ENCODE results near the gene ATG10. TPM values are rescaled to one million over a fixed set of nuclear protein-coding genes. Genes with fewer than 3 reads are reported as not detected.

ATG10 gene
- total RNA-seq, 1 experiment from 2014 or later, result 7.6 TPM

DNA sequence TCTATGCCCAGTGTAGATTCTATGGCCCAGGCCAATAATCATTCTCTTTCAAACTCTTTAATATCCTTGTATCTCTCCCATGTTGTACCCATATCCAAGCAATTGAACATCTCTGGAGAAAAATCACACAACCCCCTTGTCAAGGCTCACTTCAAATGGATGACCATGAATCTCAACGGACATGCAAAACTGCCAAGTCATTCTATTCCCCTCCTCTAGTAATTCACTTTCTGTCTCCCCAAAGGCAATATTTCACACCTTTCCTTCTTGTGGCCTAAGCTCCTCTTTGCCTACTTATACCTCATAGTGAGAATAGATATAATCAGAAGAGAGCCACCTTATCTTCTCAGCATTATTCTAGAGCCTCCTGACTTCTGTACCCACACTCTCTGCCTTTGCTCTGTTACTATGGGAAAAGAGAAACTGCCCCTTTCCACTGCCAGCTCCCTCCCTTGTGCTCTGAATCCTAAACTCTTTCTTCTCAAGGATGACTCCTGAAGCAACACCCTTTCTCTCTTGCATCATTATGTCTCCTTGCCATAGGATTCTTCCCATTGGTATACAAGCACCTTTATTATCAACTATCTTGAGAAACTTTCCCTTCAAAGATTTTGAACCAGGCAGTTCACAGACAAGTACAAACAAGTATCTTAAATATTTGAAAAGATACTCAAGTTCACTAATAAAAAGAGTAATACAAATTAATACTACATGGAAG, 240.2 kb downstream of the ATG10 start:
- TF ChIP-seq, protein P1, sequence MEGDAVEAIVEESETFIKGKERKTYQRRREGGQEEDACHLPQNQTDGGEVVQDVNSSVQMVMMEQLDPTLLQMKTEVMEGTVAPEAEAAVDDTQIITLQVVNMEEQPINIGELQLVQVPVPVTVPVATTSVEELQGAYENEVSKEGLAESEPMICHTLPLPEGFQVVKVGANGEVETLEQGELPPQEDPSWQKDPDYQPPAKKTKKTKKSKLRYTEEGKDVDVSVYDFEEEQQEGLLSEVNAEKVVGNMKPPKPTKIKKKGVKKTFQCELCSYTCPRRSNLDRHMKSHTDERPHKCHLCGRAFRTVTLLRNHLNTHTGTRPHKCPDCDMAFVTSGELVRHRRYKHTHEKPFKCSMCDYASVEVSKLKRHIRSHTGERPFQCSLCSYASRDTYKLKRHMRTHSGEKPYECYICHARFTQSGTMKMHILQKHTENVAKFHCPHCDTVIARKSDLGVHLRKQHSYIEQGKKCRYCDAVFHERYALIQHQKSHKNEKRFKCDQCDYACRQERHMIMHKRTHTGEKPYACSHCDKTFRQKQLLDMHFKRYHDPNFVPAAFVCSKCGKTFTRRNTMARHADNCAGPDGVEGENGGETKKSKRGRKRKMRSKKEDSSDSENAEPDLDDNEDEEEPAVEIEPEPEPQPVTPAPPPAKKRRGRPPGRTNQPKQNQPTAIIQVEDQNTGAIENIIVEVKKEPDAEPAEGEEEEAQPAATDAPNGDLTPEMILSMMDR (conservative IDR thresholded peaks at IDR 0.05), result no peak
- H3K4ac ChIP-seq (ENCODE audit: low read depth, low read length), result no peak overlapping the region

More for the DNA sequence above, 240.2 kb downstream of the ATG10 start:
- Histone ChIP-seq H3K4me2 (ENCODE audit: insufficient read depth, insufficient read length, low read length) (no peak overlapping the region), H2BK12ac (ENCODE audit: insufficient read length, low read depth, low read length) (no peak overlapping the region), H3K27me3 (ENCODE audit: insufficient read depth, low read length) (no peaks in the 10 kb centered on the region), H3K4me1 (ENCODE audit: insufficient read depth, low read length) (no peaks in the 10 kb centered on the region), H3K56ac (ENCODE audit: insufficient read length, low read depth, low read length) (no peak overlapping the region), H2BK15ac (ENCODE audit: low read depth, low read length) (no peak overlapping the region), H3K18ac (ENCODE audit: insufficient read length, low read depth, low read length) (no peak overlapping the region), H3K79me1 (ENCODE audit: insufficient read depth, low read depth, low read length, poor library complexity, severe bottlenecking) (no peaks in the 10 kb centered on the region), H2AFZ (ENCODE audit: low read length) (no peak overlapping the region), H2AK5ac (ENCODE audit: insufficient read length, low read length) (no peak overlapping the region), H3K23ac (ENCODE audit: insufficient read length, low read depth, low read length) (no peak overlapping the region), H3K27ac (ENCODE audit: insufficient read length, low read depth, low read length) (no peak overlapping the region), H3T11ph (ENCODE audit: low read length) (no peak overlapping the region), H3K79me2 (ENCODE audit: insufficient read depth, low read length) (no peaks in the 10 kb centered on the region), H4K5ac (ENCODE audit: insufficient read length, low read depth, low read length) (no peak overlapping the region), H2BK5ac (ENCODE audit: insufficient read length, low read length) (no peak overlapping the region), H3K23me2 (ENCODE audit: insufficient read length, low read depth, low read length, poor library complexity, severe bottlenecking) (no peaks in the 10 kb centered on the region), H2BK120ac (ENCODE audit: low read depth, low read length, poor library complexity, severe bottlenecking) (no peak overlapping the region), H4K20me1 (ENCODE audit: control insufficient read depth, insufficient read depth, insufficient read length) (no peaks in the 10 kb centered on the region), H3K9ac (ENCODE audit: extremely low read depth, insufficient read length, low read length) (no peak overlapping the region), H4K91ac (ENCODE audit: insufficient read length, low read depth, low read length) (no peak overlapping the region), H3K9me3 (ENCODE audit: control insufficient read depth, low read depth, low read length) (no peaks in the 10 kb centered on the region), H3K14ac (ENCODE audit: insufficient read depth, low read length) (no peak overlapping the region), H2BK20ac (ENCODE audit: low read depth, low read length, poor library complexity, severe bottlenecking) (no peak overlapping the region), H4K8ac (replicated peaks; ENCODE audit: insufficient read length, low read depth, low read length) (no peak overlapping the region)
- DNase-seq, result no peak
- no CpG with 5 or more reads among the region's 1 CpG for WGBS (ENCODE audit: extremely low coverage, insufficient read length, low lambda C conversion rate)
- no peaks in the 10 kb centered on the region for H3K4me1 Mint-ChIP-seq
- no peaks in the 10 kb centered on the region for H3K27me3 Mint-ChIP-seq (ENCODE audit: low read depth)
- no peaks in the 10 kb centered on the region for H3K9me3 Mint-ChIP-seq
- H3K27ac Mint-ChIP-seq, result no peak overlapping the region
- no peak overlapping the region for H3K4me3 Mint-ChIP-seq
- H3K36me3 Mint-ChIP-seq (ENCODE audit: insufficient read depth in 1 of 3, low read depth in 3 of 3), result no peaks in the 10 kb centered on the region

Measured in H9 (cell line).